Central memory CD4-positive, alpha-beta T cell (primary cell): Measurements from ENCODE around the gene NSMCE4A.
"Not testable (repeated sequence)": the region's sequence is repeated elsewhere in the genome, so short reads cannot be mapped to it uniquely, and the experiment has no call there.

Experiments used
- DNase-seq: peaks from one replicate; pipeline ENCODE4 v3.0.0; 2022

NSMCE4A gene

DNA sequence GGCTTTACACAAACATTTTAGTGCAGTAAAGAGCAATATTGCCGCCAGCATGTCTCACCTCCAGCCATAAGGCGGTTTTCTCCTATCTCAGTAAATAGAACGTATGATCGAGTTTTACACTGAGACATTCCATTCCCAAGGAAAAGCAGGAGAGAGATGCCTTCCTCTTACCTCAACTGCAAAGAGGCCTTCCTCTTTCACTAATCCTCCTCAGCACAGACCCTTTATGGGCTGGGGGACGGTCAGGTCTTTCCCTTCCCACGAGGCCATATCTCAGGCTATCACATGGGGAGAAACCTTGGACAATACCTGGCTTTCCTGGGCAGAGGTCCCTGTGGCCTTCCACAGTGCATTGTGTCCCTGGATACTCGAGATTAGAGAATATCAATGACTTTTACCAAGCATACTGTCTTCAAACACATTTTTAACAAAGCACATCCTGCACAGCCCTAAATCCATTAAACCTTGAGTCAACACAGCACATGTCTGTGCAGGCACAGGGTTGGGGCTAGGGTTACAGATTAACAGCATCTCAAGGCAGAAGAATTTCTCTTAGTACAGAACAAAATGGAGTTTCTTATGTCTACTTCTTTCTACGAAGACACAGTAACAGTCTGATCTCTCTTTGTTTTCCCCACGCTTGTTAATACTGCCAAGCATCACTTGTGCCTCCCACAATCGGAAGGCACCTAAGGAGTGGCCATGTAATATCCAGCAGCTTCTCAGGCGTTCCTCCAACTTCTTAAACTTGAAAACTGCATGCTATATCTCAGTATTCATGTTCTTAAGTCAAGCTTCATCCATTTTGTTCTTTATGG is 44.5 kb downstream of the NSMCE4A start:
- DNase-seq: not testable (repeated sequence)

DNA sequence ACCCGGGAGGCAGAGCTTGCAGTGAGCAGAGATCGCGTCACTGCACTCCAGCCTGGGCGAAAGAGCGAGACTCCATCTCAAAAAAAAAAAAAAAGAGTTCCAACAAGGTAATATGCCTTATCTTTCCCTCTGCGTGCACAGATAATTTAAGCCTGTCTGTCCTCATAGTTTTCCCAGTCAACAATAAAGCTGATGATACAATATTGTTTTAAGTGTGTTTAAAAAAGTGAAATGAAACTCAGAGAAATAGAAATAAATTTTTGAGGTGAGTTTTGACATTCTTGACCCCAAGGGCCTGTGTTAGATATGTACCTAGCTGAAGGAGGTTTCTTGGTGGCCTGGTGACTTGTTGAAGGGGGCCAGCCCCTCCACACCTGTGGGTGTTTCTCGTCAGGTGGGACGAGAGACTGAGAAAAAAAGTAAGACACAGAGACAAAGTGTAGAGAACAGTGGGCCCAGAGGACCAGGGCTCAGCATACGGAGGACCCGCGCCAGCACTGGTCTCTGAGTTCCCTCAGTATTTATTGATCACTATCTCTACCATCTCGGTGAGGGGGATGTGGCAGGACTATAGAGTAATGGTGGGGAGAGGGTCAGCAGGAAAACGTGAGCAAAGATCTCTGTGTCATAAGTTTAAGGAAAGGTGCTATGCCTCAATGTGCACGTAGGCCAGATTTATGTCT is 45.3 kb downstream of the NSMCE4A start:
- DNase-seq: not testable (repeated sequence)

DNA sequence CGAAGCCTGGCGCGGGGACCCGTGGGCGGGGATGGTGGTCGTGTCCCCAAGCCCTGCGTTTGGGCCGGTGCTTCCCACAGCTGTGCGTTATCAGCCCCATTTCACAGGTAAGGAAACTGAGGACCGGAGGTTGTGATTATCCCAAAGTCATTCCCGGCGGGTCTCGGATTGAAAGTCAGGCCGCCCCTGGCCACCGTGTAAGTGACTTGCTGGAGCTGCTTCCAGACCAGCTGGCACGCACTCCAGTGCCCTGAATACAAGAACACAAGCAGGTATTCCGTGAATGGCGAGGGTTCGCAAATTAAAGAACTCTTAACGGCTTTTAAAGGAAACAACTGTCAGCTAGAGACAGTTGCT is 46.5 kb downstream of the NSMCE4A start:
- no peak for DNase-seq

DNA sequence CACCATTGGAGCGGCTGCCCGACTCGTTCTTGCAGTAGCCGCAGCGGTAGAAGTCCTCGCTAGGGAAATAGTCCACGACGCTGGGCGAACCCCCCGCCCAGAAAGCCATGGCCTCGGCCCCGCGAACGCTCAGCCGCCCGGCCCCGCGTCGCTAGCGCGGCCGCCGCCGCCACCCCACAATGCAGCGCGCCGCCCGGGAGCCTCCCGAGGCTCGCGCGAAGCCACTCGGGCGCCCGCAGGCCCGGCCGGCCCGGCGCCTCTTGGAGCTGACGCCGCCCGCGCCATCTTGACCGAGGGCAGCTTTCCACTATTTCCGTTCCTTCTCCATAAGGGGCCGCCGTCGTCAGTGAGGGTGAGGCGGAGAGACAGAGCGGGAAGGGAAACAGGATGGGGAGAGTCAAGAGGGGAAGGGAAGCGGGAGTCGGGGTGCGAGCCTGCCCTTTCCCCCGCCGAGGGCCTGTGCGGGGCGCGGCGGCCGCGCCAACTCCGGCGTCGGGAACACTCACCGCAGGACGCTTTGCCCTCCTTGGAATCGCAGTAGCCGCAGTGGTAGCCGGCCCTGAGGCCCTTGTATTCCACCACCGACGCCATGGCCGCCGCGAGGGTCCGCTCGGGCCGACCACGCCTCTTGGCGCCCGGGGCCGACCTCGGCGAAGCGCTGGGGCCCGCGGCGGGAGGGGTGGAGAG is 47.0 kb downstream of the NSMCE4A start, which contains the start of gene ATE1:
Gene ATE1 (minus strand): TSS at position 191 of the 687 bp plus-strand sequence. CDS start 82 bp downstream, at position 109.
- peak; percentile 79 for DNase-seq

DNA sequence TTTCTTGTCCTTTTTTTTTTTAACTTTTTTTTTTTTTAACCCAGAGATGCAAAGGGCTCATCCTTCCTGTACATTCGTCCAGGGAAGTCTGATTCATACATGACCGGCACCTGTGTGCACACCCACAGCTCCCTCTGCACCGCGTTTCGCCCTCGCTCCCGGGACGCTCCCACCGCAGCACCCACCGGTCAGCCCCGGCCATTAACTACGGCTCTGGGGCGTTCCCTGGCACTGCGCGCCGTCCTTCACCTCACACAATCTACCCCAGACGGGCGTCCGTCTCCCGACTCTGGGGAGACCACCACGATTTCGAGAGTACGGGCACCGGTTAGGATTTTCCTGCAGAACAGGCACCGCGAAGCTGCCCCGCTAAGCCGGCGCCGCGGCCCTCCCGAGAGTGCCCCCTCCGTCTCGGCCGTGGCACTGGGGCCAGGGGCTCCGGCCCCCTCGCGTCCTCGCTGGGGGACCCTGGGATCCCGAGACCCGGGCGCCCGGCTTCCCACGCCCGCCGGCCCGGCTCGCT is 47.6 kb downstream of the NSMCE4A start:
- no peak for DNase-seq

DNA sequence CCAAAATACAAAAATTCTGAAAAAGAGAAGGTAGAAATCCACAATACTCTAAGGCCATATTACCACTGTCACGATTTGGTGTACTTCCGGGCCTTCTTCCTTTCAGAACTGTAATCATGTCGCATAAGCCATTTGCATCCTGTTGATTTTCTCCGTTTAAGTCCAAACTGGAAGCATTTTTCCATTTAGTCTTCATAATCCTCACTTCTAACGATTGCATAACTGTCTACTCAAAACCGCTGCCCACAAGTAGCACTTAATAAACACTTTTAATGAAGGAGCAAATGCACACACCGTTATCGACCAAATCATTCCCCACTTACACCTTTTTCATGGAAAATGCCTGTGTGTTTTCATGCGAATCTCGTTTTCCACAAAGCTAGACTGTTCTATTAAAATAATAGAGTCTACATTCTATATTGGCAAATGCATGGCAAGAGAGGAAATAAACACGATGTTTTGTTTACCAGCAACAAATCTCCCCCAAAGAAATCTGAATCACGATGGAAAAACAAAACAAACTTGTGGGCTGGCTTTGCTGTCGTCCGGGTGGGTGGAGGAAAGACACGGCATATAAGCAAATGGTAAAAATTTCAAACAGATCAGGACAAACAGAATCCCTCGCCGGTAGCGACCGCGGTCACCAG is 48.2 kb downstream of the NSMCE4A start:
- DNase-seq: peak; percentile 3

DNA sequence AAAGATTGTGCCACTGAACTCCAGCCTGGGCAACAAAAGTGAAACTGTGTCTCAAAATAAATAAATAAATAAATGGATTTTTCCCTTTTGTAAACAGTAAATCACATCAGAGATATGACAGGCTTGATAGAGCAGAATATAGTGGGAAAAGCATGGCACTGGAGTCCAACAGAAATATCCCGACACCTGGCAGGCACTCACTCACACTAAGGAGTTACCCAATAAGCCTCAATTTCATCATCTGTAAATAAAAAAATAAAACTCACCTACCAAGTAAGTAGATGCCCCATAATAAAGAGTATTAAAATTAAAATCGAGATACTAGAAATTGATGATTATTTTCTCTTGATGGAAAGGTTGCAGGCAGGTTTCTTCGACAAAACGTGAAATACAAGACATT is 48.9 kb downstream of the NSMCE4A start:
- no peak for DNase-seq

DNA sequence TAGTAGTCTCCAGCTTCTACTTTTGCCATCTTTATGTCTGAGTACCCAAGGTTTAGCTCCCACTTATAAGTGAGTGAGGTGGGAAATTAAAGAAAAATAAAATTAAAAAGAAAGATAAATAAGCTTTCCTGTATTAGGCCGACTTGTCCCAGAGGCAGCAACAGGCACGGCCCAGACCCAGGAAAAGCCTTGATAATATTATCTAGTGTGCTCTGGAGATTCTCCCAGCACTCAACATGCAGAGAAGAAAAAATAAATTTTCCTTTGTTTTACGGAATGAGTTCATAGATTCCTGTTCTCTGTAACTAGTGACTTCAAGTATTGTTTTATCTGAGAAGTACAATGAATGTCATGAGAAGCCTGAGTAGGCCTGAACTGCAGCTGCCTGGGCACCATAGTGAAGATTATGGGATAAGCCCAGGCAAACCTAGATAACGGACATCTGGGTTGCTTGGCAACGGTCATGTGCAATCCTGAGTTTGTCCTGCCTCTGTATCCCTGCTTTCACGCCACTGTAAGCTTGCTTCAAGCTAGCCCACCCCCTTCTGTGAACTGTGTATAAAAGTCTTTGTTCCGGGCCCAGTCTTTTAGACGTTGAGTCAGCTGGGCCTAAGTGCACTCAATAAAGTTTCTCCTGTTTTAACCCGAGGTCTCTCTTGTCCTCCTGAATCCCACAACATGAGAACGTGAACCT is 53.6 kb downstream of the NSMCE4A start:
- DNase-seq: no peak

DNA sequence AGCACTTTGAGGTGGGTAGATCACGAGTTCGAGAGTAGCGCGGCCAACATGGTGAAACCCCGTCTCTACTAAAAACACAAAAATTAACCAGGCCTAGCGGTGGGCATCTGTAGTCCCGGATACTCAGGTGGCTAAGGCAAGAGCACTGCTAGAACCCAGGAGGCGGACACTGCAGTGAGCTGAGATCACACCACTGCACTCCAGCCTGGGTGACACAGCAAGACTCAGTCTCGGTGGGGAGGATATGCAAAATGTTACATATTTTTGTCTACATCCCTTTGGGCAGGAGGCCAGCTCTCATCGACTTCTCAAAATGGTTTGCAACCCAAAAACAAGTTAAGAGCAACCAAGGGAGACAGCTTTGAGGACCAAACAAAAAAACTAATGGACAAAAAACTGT is 55.4 kb downstream of the NSMCE4A start:
- no peak for DNase-seq

DNA sequence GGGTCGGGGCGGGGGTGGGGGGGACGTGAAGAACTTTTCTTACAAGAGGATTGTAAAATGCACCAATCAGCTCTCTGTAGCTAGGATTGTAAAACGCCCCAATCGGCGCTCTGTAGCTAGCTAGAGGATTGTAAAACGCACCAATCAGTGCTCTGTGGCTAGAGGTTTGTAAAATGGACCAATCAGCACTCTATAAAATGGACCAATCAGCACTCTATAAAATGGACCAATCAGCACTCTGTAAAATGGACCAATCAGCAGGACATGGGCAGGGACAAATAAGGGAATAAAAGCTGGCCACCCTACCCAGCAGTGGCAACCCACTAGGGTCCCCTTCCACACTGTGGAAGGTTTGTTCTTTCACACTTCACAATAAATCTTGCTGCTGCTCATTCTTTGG is 56.2 kb downstream of the NSMCE4A start:
- not testable (repeated sequence) for DNase-seq

DNA sequence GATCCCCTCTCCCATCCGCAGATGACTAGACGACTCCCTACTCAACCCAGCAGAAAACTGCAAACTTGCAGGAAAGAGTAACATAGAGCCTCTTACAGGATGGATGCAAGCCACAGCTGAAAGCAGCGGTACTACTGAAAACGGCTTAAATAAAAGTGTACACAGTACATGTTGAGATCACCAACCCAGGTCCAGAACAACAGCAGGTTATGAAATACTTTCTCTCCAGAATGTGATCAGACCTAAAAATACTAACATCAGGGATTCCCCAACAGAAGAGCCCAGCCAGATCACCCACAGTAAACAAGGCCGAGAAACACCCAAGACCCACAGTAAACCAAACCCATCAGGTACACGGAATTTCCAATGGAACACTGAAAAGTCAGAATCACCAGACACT is 60.4 kb downstream of the NSMCE4A start:
- DNase-seq: no peak

DNA sequence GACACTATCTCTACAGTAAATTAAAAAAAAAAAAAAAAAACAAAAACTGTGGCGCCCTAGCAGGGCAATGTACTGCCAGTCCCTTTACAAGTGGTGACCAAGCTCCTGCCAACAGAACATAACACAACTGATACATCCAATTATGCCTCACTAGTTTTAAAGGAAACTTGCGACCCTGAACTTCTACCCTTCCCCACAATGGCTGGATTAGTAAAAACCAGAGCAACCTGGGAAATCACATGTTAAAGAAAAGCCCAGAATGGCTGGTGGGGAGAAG is 63.7 kb downstream of the NSMCE4A start:
- no peak for DNase-seq

DNA sequence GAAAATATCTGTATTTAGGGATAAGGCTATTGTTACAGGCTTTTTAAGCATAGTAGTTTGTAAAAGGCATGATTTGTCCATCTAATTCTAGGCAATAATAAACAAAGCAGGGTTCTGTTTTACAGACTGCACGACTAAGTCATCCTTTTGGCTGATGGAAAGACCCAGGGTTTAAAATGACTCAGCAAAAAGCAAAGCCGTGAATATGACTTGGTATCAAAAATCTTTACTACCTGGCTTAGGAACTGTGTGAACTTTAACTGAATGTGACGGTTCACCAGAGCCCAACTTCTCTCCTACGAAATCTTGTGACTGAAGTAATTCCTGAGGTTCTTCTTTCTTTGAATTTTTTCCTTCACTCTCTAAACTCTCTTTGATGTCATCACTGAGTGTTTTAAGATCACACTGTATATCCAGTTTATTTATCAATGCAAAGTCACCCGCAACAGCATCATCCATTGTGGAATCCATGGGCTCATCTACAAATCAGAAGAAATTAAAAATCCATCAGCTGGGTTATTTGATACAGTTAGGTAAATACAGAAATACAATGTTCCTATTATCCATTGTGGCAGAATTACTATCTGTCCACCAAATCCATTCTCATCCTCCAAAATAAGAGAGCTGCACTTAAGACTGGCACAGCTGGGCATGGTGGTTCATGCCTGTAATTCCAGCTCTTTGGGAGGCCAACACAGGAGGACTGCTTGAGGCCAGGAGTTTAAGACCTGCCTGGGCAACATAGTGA is 64.2 kb downstream of the NSMCE4A start:
- no peak for DNase-seq
